SU-DHL-6 (cell line): ENCODE measurements around the gene SLC5A11.

Experiments used
- H2AFZ ChIP-seq: fragments of 200-600 bp; sonication (generic); 2 replicates; pipeline ENCODE4 v1.6.1; 2014; ENCODE audit warnings: low read depth, mild to moderate bottlenecking, moderate library complexity, mixed read lengths, antibody characterized with exemption, low read length; ENCODE audit not compliant: severe bottlenecking
- H3F3A ChIP-seq: fragments of 200-600 bp; shearing (Covaris generic); 2 replicates; pipeline ENCODE4 v1.6.0; 2016; ENCODE audit warnings: antibody characterized with exemption, mild to moderate bottlenecking; ENCODE audit not compliant: insufficient read depth
- H3K27ac ChIP-seq: fragments of 200-600 bp; sonication (generic); 2 replicates; pipeline ENCODE4 v1.5.1; 2016; ENCODE audit warnings: low read depth, mild to moderate bottlenecking, low read length, moderate library complexity, mixed read lengths
- H3K27me3 ChIP-seq: fragments of 200-600 bp; sonication (generic), shearing (Covaris generic); 2 replicates; pipeline ENCODE4 v1.6.0; 2014; ENCODE audit warnings: mild to moderate bottlenecking, low read length
- H3K36me3 ChIP-seq: fragments of 200-600 bp; sonication (generic); 2 replicates; pipeline ENCODE4 v1.6.1; 2014; ENCODE audit warnings: mild to moderate bottlenecking, low read length, mixed read lengths
- H3K4me2 ChIP-seq: fragments of 300-600, 200-600 bp; shearing (Covaris generic), sonication (generic); 2 replicates; pipeline ENCODE4 v1.6.0; 2014; ENCODE audit warnings: low read length, low read depth, mild to moderate bottlenecking; ENCODE audit not compliant: poor library complexity, severe bottlenecking
- H3K4me3 ChIP-seq: fragments of 200-600 bp; sonication (generic); 2 replicates; pipeline ENCODE4 v1.5.1; 2014; ENCODE audit warnings: antibody characterized with exemption, low read length, mild to moderate bottlenecking, mixed read lengths; ENCODE audit not compliant: insufficient read depth, poor library complexity, severe bottlenecking
- H3K79me2 ChIP-seq: fragments of 200-600 bp; sonication (generic); 2 replicates; pipeline ENCODE4 v1.6.1; 2014; ENCODE audit warnings: mild to moderate bottlenecking, low read length, moderate library complexity; ENCODE audit not compliant: insufficient read depth
- H3K9ac ChIP-seq: fragments of 200-600 bp; sonication (generic); 2 replicates; pipeline ENCODE4 v1.7.0; 2014; ENCODE audit warnings: mild to moderate bottlenecking, low read length
- H3K9me2 ChIP-seq: fragments of 200-600 bp; sonication (generic); replicated peaks from 2 replicates; pipeline ENCODE4 v1.6.1; 2014; ENCODE audit warnings: low read length; ENCODE audit not compliant: insufficient read depth
- H3K9me3 ChIP-seq: fragments of 200-600 bp; sonication (generic); 2 replicates; pipeline ENCODE4 v1.6.1; 2014; ENCODE audit warnings: low read length, mixed read lengths; ENCODE audit not compliant: insufficient read depth
- H4K20me1 ChIP-seq: fragments of 200-600 bp; sonication (generic); 2 replicates; pipeline ENCODE4 v1.6.1; 2014; ENCODE audit warnings: low read depth, mild to moderate bottlenecking, antibody characterized with exemption, low read length, moderate library complexity, mixed read lengths
- CTCF ChIP-seq: fragments of 200-600 bp; sonication (generic); IDR thresholded peaks from one replicate; pipeline ENCODE4 v1.5.1; 2017; ENCODE audit warnings: antibody characterized with exemption, mild to moderate bottlenecking, low read length, moderate library complexity; ENCODE audit not compliant: insufficient read depth, poor library complexity, severe bottlenecking
- EZH2phosphoT487 ChIP-seq: fragments of 200-600 bp; sonication (generic), shearing (Covaris generic); conservative IDR thresholded peaks from 2 replicates; pipeline ENCODE4 v1.6.1; 2018; ENCODE audit warnings: mild to moderate bottlenecking, antibody characterized with exemption, low read length, moderate library complexity, mixed read lengths

Gene SLC5A11

DNA sequence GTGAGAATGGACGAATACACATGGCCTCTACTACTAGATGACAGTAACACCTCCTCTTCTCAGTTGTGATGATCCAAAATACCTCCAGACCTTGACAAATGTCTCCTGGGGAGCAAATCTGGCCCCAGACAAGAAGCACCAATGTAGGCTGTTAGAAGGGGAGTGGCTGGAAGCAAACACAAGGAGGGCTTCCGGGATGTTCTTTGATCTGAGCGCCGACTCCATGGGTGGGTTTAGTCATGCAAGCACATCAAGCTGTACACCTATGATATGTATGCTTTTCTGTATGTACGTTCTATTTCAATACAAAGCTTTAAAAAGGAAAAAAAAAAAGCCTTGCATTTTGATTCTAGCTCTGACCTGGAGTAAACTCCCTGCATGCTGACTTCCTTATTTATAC, 108.0 kb downstream of the SLC5A11 start:
- Histone ChIP-seq H3F3A (no peaks in the 10 kb centered on the region), H3K27ac (no peak overlapping the region), H3K4me2 (no peak overlapping the region), H4K20me1 (no peaks in the 10 kb centered on the region), H2AFZ (no peak overlapping the region), H3K27me3 (no peaks in the 10 kb centered on the region), H3K36me3 (peaks cover 15% of the 10 kb centered on the region), H3K9me3 (no peaks in the 10 kb centered on the region), H3K79me2 (no peaks in the 10 kb centered on the region), H3K9me2 (no peaks in the 10 kb centered on the region), H3K9ac (no peak overlapping the region), H3K4me3 (no peak overlapping the region)
- TF ChIP-seq CTCF (no peak), EZH2phosphoT487 (no peak)

DNA sequence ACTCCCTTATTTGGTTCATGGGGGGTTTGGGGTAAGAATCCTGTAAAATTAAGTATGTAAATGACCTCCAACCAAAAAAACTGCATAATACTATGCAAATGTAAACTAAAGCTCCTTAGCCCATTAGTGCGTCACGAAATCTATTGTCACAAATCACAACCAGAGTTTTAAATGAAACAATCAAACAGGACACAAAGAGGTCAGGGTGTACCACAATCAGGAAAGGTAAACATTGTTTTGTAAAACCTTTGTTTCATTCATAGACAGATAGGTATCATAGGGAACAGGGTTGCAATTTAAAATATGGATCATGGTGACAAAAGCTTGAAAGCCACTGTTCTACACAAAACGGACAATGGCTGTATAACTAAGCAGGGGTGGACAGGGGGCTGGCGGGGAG, 108.4 kb downstream of the SLC5A11 start:
- H3F3A ChIP-seq: no peaks in the 10 kb centered on the region
- H3K4me3 ChIP-seq: no peak overlapping the region
- no peaks in the 10 kb centered on the region for H3K27me3 ChIP-seq
- no peak overlapping the region for H2AFZ ChIP-seq
- no peaks in the 10 kb centered on the region for H4K20me1 ChIP-seq
- no peak overlapping the region for H3K4me2 ChIP-seq
- no peaks in the 10 kb centered on the region for H3K9me2 ChIP-seq
- TF ChIP-seq EZH2phosphoT487 (no peak), CTCF (no peak)
- H3K9me3 ChIP-seq: no peaks in the 10 kb centered on the region
- H3K9ac ChIP-seq: no peak overlapping the region
- H3K27ac ChIP-seq: no peak overlapping the region
- peaks cover 17% of the 10 kb centered on the region for H3K36me3 ChIP-seq
- no peaks in the 10 kb centered on the region for H3K79me2 ChIP-seq

DNA sequence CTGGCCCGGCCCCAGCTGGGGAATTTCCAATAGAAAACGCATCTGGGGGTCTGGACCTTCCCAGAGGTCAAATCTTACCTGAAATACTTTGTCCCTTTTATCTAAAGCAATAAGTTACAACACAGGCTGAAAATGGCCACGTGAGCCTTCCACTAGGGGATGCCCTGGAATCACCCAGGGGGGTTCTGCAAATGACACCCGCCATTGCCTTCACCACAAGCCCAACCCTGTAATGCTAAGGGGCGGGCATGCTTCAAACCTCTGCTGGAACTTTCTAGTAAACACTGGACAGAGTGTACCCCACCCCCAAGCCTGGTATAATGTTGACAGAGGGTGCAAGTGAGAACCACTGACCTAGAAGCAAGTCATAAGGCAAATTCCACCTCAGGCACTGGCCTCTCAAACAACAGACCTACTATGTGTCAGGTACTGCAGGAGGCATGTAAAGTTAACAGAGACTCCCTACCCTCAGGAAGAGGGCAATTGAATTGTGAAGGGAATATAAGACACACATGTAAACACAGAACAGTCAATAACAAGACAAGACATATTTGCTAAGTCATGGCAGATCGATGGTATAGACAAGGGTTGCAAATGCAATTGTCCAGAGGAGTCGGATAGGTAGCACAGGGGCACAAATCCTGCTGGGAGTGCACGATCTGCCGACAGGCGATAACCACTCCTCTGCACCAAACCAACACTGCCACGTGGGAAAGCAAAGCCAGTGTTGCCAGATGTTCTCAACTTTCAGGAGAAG, 110.4 kb downstream of the SLC5A11 start:
- Histone ChIP-seq H4K20me1 (no peaks in the 10 kb centered on the region), H3K9me3 (no peaks in the 10 kb centered on the region), H3K36me3 (peaks cover 17% of the 10 kb centered on the region), H3K27me3 (no peaks in the 10 kb centered on the region), H3K27ac (no peak overlapping the region), H3F3A (no peaks in the 10 kb centered on the region), H3K79me2 (no peaks in the 10 kb centered on the region), H3K9me2 (no peaks in the 10 kb centered on the region), H3K4me2 (no peak overlapping the region), H2AFZ (no peak overlapping the region), H3K9ac (no peak overlapping the region), H3K4me3 (no peak overlapping the region)
- TF ChIP-seq EZH2phosphoT487 (no peak), CTCF (no peak)
